HUDEP-2 (cell line): ENCODE measurements around the gene MRNIP.
A peak's percentile ranks its signal among the peaks of the same experiment; 100 is the strongest.

ENCODE experiments used
- DNase-seq, 76 experiments: peaks; one replicate each; lab custom pipeline; 2025; ENCODE audit not compliant: unreplicated experiment in 76 of 76; lab: John Stamatoyannopoulos, UW

The MRNIP gene

DNA sequence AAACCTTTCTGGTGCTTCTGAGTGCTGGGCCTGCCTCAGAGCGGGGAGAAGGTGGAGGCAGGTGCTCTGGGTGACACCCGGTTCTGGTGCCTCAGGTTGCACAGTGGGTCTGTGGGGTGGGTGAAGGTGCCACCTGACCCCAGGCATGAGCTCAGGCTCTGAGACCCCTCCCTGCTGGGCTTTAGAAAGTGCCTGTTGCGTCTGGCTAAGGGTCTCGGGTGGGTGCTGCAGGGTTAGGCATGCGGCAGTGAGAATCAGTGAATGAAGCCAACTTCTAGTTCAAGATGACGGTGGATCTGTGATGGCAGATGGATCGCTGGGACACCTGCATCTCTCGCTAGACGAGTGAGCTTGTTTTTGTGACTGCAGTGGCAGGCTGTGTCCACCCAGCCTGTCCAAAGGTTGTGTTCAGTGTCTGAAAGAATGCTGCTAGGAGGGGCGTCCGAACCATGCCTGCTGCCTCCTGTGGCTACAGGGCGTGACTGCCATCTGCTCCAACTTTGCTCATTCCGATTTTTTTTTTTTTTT is 32.9 kb downstream of the MRNIP start:
- no peak for DNase-seq

DNA sequence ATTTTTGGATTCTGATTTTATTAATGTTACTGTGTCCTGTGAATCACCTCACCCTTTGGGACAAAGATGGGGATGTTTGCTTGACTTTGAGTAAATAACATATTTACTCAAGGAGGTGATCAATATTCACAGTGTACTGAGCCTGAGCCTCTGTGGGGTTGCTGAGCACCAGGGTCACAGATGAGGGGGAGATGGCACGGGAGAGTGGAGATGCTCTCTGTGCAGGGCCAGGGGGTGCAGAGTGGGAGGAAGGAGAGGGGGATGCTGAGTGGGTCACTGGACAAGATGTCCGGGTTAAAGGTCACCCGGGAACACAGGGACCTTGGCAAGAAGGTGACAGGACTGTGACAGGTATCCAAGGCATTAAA is 33.9 kb downstream of the MRNIP start:
- DNase-seq = no peak

DNA sequence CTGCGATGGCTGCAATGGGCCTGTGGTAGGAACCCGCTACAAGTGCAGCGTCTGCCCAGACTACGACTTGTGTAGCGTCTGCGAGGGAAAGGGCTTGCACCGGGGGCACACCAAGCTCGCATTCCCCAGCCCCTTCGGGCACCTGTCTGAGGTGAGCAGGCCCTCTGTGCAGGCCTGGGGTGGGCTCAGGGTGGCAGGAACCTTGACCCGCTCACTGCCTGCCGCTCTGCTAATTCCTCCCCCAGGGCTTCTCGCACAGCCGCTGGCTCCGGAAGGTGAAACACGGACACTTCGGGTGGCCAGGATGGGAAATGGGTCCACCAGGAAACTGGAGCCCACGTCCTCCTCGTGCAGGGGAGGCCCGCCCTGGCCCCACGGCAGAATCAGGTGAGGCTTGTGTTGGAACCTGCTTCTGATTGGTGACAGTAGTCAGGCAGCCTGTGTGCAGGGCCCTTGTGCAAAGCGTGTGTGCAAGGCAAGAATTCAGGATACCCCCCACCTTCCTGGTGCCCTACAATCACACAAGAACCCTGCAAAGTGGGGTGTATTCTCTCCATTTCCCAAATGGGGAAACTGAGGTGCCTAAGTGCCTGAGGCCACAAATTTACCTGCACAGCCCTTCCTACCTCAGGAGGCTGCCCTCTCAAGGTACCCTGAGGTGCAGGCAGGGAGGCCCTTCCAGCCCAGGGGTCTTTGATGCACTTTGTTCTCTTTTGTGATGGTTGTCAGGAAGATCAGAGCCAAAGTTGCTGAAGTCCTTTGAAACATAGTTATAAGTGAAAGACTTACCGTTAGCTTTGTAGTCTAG is 34.5 kb downstream of the MRNIP start:
- DNase-seq = no peak

DNA sequence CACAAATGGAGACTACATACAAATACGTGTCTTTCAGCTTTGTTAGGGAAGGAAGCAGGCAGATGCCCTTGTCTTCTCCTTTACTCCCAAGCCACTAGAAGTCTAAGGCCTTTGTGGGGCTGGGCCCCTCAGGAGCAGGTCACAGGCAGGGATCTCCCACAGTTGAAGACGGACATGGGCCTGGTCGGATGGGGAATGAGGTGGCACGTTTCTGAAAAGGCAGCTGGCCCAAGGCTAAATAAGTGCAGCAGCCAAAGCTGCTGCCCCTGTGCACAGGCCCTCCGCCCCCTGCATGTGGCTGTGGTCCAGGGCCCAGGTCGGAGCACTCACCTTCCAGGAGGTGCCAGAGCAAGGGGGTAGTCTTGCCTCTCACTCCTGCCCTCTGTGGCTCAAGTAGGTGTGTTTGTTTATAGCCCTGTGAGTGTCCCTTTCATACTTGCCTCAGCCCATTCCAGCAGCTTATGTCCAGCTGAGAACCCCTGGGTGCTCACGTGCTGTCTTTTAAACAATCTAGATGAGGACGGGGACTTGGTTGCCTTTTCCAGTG is 36.1 kb downstream of the MRNIP start:
- DNase-seq = no peak

DNA sequence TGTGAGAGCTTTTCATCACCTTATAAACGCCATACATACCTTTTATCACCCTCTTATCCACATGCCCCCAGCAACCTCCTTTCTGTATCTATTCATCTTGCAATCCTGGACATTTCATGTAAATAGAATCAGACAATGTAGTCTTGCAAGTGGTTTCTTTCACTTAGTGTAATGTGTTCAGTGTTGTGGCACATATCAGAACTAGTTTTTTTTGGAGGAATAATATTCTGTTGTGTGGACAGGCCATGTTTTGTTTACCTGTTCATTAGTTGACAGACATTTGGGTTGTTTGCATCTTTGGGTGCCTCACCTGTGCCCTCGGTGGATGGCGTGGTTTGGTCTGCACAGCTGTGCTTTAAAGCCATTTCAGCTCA is 36.6 kb downstream of the MRNIP start:
- no peak for DNase-seq

DNA sequence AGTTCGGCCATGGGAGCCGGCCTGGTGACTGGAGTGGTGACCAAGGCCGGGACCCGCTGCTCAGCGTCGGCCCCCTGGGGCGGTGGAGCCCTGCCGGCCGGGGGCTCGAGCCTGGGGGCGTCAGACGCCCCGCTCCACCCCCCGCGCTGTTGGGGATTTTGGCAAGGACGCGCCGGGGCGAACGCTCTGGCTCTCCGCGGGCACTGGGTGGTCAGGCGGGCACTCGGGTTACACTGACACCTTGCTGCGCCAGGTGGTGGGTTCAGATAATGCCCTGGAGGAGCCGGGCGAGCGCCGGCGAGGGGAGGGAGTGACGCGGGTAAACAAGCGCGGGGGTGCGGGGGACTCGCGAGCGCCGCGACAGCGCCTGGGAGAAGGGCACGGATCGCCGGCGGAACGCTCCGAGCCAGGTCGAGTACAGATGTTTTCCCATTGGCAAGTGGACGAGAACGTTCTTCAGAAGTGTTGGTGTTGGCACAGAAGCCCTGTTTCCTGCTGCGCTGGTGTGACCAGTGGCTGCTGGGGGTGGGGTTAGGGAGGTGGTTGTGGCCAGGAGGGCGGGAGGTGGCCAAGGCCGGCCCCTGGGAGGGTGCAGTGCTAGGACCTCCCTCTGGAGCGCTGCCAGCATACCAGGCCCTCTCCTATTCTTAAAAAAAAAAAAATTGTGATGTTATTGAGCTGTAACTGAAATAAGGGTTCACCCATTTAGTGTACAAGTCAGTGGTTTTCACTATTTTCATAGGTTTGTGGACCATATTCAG is 37.1 kb downstream of the MRNIP start:
- peak in 74 of 76 experiments; percentile 39 to 95 (median 88) for DNase-seq

DNA sequence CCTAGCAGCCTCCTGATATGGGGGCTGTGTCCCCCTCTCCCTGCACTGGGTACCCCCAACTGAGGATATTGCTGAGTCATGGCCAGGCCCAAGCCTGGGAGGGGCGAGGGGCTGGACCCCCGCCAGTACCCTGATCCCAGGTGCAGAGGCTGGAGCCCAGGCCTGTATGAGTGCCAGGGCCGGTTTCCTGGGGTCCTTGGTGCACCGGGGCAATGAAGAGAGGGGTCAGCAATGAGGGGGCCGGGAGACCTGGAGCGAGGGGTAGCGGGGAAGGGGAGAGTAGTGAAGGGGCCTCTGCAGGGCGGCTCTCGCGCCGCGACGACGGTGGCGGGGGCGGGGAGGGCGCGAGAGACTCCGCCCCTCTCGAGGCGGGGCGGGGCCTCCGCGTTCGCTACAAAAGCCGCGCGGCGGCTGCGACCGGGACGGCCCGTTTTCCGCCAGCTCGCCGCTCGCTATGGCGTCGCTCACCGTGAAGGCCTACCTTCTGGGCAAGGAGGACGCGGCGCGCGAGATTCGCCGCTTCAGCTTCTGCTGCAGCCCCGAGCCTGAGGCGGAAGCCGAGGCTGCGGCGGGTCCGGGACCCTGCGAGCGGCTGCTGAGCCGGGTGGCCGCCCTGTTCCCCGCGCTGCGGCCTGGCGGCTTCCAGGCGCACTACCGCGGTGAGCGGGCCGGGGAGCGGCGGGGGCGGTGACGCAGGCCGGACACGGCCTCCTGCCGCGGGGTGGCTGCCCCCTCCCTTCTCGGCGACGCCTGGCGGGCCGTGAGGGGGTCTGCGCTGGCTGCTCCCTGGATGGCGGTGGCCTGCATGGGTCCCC is 37.9 kb downstream of the MRNIP start, which contains the start of gene SQSTM1:
Gene SQSTM1, plus strand, starts transcription at position 423 of the 815 bp plus-strand sequence. Its CDS starts 32 bp downstream, at position 455.
- DNase-seq = peak in 64 of 76 experiments; percentile 7 to 80 (median 61)

DNA sequence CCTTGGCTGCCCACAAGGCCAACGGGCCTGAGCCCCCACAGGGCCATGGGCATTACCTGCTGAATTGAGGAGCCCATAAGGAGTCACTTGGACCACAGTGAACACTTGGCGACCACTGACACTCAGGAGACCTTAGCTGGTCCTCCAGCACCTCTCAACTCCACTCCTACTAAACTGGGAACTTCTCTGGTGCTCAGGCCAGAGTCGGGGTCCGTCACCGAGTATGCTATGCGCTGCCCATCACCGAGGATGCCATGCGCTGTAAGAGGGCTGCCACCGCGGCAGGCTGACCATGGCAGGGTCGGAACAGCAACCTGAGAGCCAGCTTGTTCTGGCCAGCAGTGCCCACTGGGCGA is 38.5 kb downstream of the MRNIP start:
- DNase-seq = peak in 6 of 76 experiments; percentile 43 to 93 (median 54)

DNA sequence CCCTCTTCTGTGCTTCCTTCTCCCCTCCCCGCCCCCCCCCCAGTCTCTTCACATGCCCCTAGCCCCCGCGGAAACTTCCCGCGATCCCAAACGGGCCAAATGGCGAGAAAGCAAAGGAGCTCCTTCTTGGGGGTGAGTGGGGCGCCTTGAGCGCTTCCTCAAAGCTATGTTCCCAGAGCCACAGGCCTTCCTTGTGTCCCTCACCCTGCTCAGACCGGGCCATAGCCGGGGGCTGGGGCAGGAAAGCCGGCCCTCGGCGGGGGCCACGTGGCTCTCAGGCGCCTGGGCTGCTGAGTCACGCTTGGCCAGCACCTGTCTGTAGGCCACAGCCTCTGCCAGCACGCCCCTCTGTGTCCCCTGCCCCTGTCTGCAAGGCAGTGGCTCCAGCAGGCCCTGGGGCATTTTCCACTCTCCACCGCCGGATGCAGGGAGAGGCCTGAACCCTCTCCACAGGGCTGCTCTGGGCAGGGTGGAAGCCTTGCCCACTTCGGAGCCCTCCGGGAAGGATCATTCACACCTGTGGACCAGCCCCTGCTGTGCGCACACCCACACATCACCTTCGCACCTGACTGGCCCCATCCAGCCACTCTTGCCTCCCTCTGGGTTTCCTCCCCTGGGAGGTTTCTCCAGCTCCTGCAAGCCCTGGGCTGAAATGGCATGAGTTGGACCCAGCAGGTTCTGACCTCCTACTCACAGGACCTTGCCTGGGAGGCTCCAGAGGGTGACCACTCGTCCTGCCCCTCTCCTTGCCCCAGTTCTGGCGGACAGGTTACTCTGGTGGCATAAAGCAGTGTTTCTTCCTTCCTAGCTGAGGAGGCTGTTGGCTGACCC is 39.1 kb downstream of the MRNIP start:
- DNase-seq = peak in 44 of 76 experiments; percentile 7 to 68 (median 36)

DNA sequence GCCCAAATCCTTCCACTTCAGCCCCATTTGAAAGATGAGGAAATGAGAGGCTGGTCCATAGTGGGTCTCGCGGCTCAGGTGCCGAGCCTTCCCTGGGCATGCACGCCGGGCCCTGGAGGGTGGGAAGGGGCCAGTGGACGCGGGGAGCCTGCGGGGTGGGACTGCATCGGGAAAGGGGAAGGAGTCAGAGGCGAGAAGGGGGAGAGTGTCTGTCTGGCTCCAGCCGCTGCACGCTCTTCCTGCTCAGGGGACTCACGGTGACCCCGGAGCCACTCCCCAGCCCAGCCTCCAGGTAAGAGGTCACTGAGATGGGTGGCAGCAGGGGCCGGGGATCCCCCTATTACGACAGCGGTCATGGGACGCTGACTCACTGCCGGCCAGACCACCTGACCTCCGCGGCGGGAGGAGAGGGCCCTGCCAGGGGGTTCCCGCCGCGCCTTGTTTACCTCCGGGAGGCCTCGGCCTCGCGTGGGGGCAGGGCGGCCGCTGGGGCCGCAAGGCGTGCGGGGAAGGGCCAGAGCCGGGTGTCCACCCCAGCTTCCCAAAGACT is 39.8 kb downstream of the MRNIP start:
- DNase-seq = peak in 65 of 76 experiments; percentile 17 to 83 (median 53)

DNA sequence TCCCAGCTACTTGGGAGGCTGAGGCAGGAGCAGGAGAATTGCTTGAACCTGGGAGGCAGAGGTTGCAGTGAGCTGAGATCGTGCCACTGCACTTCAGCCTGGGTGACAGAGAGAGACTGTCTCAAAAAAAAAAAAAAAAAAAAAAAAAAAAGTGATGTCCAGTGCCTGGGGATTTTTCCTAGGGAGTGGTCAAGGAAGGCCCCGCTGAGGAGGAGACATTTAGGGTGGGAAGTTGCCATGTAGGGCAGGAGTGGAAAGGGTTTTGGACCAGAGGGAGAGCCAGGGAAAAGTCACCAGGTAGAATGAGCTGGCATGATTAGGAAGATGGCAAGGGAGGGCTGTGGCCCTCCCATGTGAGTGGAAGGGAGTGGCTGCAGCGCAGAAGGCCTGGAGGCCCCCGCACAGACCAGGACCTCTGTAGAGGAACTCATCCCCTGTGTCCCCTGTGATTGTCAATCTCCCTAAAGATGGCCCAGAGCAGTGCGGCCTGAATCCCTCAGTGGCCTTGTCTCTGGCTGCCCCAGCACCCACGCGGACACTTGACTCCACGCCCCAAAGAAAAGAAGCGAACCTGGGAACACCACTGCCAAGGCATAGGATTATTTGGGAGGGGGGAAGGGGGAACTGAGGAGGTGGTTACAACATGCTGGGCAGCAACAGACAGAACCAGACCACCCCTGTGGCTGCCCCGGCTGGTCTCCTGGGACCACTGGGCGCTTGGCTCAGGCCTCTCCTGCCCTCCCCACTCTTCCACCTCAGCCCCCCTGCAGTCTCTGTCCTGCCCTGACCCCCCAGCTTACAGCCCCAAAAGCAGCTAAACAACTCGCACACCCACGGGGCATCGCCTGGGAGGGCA is 40.5 kb downstream of the MRNIP start:
- no peak for DNase-seq

DNA sequence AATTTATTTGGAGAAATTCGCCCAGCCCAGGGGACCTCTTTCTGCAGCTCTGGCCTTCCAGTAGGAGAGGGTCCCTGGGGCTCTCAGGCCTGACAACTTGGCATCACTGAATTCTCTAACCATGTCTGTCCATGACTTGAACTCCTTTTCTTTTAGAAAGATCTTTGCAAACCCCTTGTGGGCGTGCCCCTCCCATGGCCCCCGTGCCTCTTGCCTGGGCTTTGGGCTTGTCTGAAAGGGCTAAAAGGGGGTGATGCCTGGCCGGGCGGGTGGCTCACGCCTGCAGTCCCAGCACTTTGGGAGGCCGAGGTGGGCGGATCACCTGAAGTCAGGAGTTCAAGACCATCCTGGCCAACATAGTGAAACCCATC is 41.2 kb downstream of the MRNIP start:
- no peak for DNase-seq

DNA sequence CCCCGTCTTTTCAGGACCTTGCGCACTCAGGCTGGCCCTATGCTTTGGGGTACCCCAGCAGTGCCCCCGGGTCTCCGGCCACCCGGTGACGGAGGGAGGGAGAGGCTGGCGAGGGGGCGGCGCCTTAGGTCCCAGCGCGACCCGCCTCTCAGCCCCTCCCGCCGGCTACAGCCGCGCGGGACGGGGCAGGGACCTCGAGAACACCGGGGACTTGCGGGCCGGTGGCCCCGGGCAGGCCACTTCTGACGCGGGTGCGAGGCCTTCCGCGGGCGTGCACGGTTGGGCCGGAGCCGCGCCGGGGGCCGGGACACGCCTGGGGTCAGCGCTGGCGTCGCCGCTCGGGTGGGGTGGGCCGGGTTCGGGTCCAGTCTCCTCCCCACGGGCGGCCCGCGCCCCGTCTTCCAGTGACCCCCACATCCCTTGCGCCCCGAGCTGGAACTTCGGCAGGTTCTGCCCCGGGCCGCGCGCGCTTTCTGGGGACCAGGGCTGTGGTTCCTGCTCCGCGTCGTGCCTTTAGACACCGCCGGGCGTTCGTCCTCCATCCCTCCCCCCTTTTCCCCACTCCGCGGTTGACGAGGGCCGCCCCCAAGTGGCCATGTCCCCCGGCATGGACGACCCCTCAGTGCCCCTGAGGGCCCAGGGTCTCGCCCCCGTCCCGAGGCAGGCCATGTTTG is 41.7 kb downstream of the MRNIP start:
- no peak for DNase-seq

DNA sequence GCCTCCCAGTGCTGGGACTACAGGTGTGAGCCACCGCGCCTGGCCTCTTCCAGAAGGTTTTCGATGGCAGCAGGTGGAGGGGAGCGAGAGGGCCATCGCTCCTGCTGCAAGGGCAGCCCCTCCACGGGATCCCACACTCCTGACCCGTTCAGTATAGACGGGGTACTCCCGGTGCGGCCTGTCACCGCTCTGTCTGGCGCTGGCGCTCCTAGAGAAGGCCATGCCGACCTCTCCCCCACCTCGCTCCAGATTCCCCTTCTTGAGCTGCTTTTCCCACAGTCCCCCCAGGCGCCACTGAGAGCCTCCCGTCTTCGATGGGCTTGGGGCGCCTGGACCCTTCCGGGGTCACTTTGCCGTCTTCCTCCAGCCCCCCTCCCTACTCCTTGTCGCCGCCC is 42.2 kb downstream of the MRNIP start:
- DNase-seq = no peak

DNA sequence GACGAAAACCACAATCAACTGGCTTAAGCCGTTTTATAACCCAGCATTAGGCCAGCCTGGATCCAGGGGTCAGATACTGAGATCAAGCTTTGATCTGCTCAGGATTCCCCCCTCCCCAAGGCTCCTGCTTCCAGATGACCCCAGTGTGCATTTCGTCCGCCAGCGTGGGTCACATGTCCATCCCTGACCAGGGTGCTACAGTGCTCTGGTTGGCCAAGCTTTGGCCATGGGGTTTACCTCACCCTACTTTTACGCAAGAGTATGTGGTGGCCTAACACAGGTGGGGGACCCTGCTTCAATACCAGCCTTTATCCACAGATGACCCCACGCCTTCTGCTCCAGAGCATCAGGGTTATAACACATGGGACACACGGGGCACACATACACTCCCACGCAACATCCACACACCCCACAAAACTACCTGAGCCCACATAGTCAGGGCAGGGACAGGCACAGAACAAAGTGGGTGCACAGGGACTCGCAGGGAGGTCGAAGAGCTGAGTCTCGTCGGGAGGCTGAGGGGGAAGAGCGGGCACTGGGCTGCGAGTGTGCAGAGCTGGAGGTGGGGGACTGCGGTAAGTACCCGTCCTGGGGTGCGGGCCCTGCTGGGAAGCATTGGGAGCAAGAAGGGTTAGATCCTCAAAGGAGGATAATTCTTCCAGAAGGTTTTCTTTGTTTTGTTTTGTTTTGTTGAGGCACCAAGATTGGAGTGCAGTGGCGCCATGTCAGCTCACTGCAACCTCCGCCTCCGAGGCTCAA is 42.9 kb downstream of the MRNIP start:
- no peak for DNase-seq

DNA sequence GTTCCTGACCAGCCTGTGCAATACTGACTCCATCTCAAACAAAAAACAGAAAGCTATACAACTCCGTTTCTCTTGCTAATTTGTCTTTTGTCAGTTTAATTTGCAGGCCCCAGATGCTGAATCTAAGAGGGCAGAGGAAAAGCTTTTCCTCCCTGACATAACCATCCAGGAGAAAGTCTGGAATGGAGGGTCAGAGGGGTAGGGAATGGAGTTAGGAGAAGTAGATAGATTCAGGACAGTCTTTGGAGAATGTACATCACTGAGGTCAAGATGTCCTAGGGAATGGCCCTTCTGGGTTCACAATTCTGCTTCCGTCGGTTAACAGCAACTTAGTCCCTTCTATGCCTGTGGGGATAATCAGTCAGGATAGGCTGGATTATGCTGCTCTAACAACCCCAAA is 44.5 kb downstream of the MRNIP start:
- no peak for DNase-seq

DNA sequence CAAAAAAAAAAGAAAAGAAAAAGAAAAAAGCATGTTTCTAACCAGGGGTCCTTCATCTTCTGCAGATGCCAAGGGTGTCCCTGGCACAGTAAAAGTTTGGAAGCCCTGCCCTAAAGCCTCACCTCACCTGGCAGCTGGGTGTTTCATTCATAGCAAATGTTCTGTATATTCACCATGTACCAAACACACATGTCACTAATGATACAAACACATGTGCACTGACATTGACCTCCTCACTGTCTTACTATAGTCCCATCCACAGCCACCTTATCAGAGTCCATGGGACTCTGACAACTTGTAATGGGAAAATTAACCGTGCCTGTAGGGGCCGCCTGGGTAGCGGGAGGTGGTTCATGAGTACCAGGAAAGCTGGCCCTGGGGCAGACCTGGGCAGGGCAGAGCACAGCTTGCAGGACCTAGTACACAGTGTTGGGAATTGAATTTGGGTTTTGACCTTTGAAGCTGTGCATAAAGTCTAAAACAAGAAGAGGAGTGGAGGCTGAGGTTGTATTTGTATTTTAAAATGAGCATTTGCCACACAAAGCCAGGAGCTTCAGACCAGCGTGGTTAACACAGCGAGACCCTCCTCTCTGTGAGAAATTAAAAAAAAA is 45.5 kb downstream of the MRNIP start:
- DNase-seq = no peak
